Heart right ventricle (tissue), 16 donors: ENCODE results near the gene PABPC3. TPM values are rescaled to one million over a fixed set of nuclear protein-coding genes. Genes with fewer than 3 reads are reported as not detected.

Experiments
- ATAC-seq, 8 donors: fragments of 200-7000 bp; cut with Tn5 transposase; one replicate each; pipeline ENCODE4 v1.9.1; 2020; ENCODE audit warnings: mild to moderate bottlenecking in 8 of 8, moderate library complexity in 8 of 8, moderate number of reproducible peaks in 1 of 8
- DNase-seq, 2 donors: peaks; one replicate each; pipeline ENCODE4 v3.0.0-alpha.2; 2020
- H3K27ac ChIP-seq, 10 donors: fragments of 200-600 bp; sonication (generic) in 2 of 10; one replicate each; pipeline versions ENCODE4 v1.5.0 to v1.8.0; 2020 to 2022; ENCODE audit warnings: mild to moderate bottlenecking in 3 of 10
- H3K27me3 ChIP-seq, 7 donors: fragments of 200-600 bp; one replicate each; pipeline ENCODE4 v1.8.0; 2021 to 2022; ENCODE audit warnings: mild to moderate bottlenecking in 2 of 7
- H3K36me3 ChIP-seq, 9 donors: fragments of 200-600 bp; sonication (generic) in 1 of 9; one replicate each; pipeline versions ENCODE4 v1.5.0 to v1.8.0; 2020 to 2022; ENCODE audit warnings: mild to moderate bottlenecking in 2 of 9
- H3K4me1 ChIP-seq, 9 donors: fragments of 200-600 bp; sonication (generic) in 1 of 9; one replicate each; pipeline versions ENCODE4 v1.5.0 to v1.8.0; 2020 to 2022; ENCODE audit warnings: mild to moderate bottlenecking in 4 of 9
- H3K4me3 ChIP-seq, 10 donors: fragments of 200-600 bp; sonication (generic) in 2 of 10; one replicate each; pipeline versions ENCODE4 v1.5.0 to v1.8.0; 2020 to 2022; ENCODE audit warnings: mild to moderate bottlenecking in 7 of 10, moderate library complexity in 2 of 10
- H3K9me3 ChIP-seq, 11 donors: fragments of 200-600 bp in 10 of 11; sonication (generic) in 2 of 11; one replicate each; pipeline versions ENCODE4 v1.5.0 to v1.8.0; 2013 to 2022; ENCODE audit warnings: mild to moderate bottlenecking in 2 of 11, control low read depth in 1 of 11, moderate library complexity in 1 of 11
- CTCF ChIP-seq, 9 donors: fragments of 200-600 bp; sonication (generic) in 2 of 9; IDR thresholded peaks; one replicate each; pipeline versions ENCODE4 v1.5.0 to v1.8.0; 2021 to 2022; ENCODE audit warnings: antibody characterized with exemption in 9 of 9, mild to moderate bottlenecking in 5 of 9, moderate library complexity in 1 of 9
- WGBS, 2 donors: extraction: QIAGEN DNeasy Blood & Tissue Kit; methylation state at CpG; one replicate each; pipeline ENCODE4 v1.1.7; 2013; ENCODE audit warnings: inconsistent platforms in 1 of 2; 5-methylcytosine and 5-hydroxymethylcytosine counted together
- intact Hi-C, 10 donors: fragments of 100-400 bp; cut with DNase I; formaldehyde crosslinking; loops; one replicate each; pipeline versions ENCODE4 v1.11.1 to v1.14.2; 2022
- polyA plus RNA-seq, 2 donors: library from polyadenylated mRNA; stranded (reverse); fragments of 200-250 nt; gene quantifications; one replicate each; pipeline ENCODE4 v1.2.3, GENCODE V29; 2013
- total RNA-seq, 10 donors: library from RNA; stranded (reverse); fragmentation: NEBNext Ultra II Directional in 3 of 10; extraction: Animal tissue kit (Norgen Biotek cat#: 25700) in 3 of 10; gene quantifications; one replicate each; pipeline versions ENCODE4 v1.2.1 to v1.2.4, GENCODE V29; 2021 to 2023
- donor health status: Arrhythmogenic right ventricular cardiomyopathy.
- donor health status: ischemic (EF 13 %, LVEDD 7.1; RV severe dilation, severe dysfunction).
- donor health status: healthy with polysubstance abuse.
- donor health status: DM: no; HTN: yes; CAD: no.
- donor health status: DM: no; HTN: no; CAD: no.
- donor health status: ischemic (EF 25% LVEDD 6.9; RV normal size, moderate dysfunction).
- donor health status: ischemic (EF 25% LVEDD 5.7; RV mildly dilated, moderate dysfunction).
- donor health status: healthy.
- donor health status: DM: yes; HTN: yes; CAD: no.
- donor health status: Ischemic cardiomyopathy.
- donor health status: ischemic (EF 35%, LVEDD 5.7; RV mildly dilated, moderate dysfunction).
- donor health status: nonischemic (EF 11% LVEDD 7.7; RV severe dilation, severe dysfunction).
- donor health status: DM: yes; HTN: yes; CAD: no.
- donor health status: PGD.
- donor health status: ischemic (EF 29% LVEDD 5.4; RV normal size, mild dysfunction).
- donor health status: nonischemic (EF 23%, LVEDD 6.1; RV moderate dilation, normal function).

Gene PABPC3
- total and polyA plus RNA-seq, 12 donors = 0.06 to 0.10 (median 0.09) TPM; not detected in 9

- no peak for DNase-seq
- Histone ChIP-seq H3K27me3 (peaks cover 0 to 14% (median 4%) of the 10 kb centered on the region in 7 donors), H3K36me3 (no peaks in the 10 kb centered on the region), H3K4me3 (no peak overlapping the region), H3K4me1 (no peaks in the 10 kb centered on the region), H3K27ac (no peak overlapping the region), H3K9me3 (no peaks in the 10 kb centered on the region)
- WGBS, 2 donors = 82 to 83% methylated on average over 10 of the region's 10 CpGs
- TF ChIP-seq CTCF (IDR thresholded peaks at IDR 0.05) = no peak
- ATAC-seq = no peak
- intact Hi-C loops = no loop called here
Measured at GRCh38 chr13:25088562-25089221, 7.2 kb upstream of the PABPC3 start.

- Histone ChIP-seq H3K36me3 (no peaks in the 10 kb centered on the region), H3K4me3 (no peak overlapping the region), H3K9me3 (no peaks in the 10 kb centered on the region), H3K27me3 (peaks cover 0 to 58% (median 36%) of the 10 kb centered on the region in 7 donors), H3K27ac (no peak overlapping the region), H3K4me1 (no peaks in the 10 kb centered on the region)
- no peak for TF ChIP-seq CTCF (IDR thresholded peaks at IDR 0.05)
- 84 to 88% methylated on average over 13 of the region's 13 CpGs for WGBS, 2 donors
- ATAC-seq (no peak), DNase-seq (no peak)
- intact Hi-C loops = no loop called here
Measured at GRCh38 chr13:25097426-25097825, 1.5 kb downstream of the PABPC3 start.

- ATAC-seq (no peak), DNase-seq (no peak)
- Histone ChIP-seq H3K27me3 (peaks cover 0 to 8% (median 0%) of the 10 kb centered on the region in 7 donors), H3K4me3 (no peak overlapping the region), H3K4me1 (no peaks in the 10 kb centered on the region), H3K9me3 (peaks cover 0 to 3% (median 0%) of the 10 kb centered on the region in 11 donors), H3K36me3 (no peaks in the 10 kb centered on the region), H3K27ac (no peak overlapping the region)
- TF ChIP-seq CTCF (IDR thresholded peaks at IDR 0.05) = no peak
- WGBS, 2 donors = 92 to 93% methylated on average over 2 of the region's 2 CpGs
- intact Hi-C loops = no loop called here
Measured at GRCh38 chr13:25103711-25104110, 7.8 kb downstream of the PABPC3 start.

- 88 to 91% methylated on average over 5 of the region's 5 CpGs for WGBS, 2 donors
- ATAC-seq (no peak), DNase-seq (no peak)
- Histone ChIP-seq H3K9me3 (peaks cover 0 to 5% (median 0%) of the 10 kb centered on the region in 11 donors), H3K36me3 (no peaks in the 10 kb centered on the region), H3K27me3 (peaks cover 0 to 24% (median 12%) of the 10 kb centered on the region in 7 donors), H3K27ac (no peak overlapping the region), H3K4me3 (no peak overlapping the region), H3K4me1 (no peaks in the 10 kb centered on the region)
- intact Hi-C loops = no loop called here
- no peak for TF ChIP-seq CTCF (IDR thresholded peaks at IDR 0.05)
Measured at GRCh38 chr13:25109341-25109740, 13.4 kb downstream of the PABPC3 start.
